GM21619 (cell line): Measurements from ENCODE around the gene HTRA1.

Experiments
- ATAC-seq: cut with Tn5 transposase; IDR thresholded peaks from one replicate; pipeline ENCODE4 v1.9.1; 2021; ENCODE audit not compliant: unreplicated experiment

HTRA1 gene

DNA sequence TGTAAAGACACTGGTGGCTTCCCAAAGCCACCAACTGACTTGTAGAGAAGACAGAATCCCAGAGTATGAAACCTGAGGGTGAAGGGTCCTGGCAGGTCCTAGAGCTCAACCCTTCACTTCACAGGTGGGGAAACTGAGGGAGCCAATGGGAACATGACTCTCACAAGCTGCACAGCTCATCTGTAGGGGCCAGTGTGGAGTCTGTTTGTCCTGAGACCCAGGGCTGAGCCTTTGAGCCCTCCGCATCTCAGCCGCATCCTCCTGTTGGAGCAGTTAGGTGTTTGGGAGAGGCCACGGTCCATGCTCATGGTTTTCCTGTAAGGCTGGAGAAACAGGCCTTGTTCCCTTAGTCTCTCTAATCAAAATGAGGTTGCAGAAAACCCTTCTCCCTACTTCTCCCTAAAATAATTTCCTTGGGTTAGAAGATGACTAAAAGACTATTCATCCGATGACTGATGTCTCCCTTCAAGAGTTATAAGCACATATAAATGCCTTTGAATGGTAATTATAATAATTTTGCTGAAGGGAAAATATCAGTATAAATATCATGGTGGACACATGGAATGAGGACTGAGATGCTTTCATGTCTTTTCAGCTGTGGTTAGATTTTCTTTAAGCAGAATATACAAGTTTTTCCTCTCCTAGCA, 10.3 kb downstream of the HTRA1 start:
- no peak for ATAC-seq

DNA sequence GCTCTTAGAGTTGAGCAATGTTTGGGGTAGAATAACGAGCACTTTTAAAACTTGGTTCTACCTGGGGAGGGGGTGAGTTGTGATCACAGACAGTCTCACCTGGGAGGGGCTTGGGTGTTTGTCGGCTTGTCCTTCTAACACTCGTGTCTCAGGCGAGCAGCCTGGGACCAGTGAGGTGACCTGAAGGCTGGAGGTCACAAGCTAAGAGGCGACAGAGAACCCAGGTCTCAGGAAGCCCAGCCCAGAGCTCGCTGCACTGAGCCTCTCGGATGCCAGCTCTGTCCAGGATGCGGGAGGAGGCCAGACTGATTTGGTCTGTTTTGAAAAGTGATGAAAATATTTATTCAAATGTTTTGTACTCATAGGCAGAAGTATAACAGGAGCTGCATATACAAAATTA, 11.8 kb downstream of the HTRA1 start:
- ATAC-seq, result no peak

DNA sequence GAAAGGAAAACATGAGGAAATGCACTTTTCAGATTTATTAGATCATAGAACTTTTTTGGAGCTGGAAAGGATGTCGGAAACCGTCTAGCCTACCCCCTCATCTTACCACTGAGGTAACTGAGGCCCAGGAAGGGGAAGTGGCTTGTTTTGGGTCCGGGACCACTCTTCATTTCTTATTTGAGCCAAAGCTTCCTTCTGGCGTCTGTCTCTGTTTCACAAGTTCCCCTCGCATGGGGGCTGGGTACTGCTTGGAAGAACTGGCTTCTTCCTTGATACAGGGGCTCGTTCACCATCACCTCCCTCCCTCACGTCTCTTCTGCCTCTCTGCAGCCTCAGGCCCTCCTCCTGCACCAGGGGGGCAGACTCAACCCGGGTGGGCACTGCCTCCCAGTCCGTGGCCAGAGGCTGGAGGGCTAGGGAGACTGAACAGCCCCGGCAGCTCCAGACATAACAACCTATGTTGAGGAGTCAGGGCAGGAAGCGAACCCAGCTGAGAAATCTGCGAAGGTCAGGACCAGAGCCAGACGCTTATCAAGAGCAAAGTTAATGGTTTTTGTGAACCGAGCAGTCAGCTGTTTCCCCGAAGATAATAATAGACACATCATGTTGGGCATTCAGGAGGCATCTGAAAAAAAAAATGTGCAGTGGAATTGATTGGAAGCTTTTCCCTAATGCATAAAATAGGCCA, 12.9 kb downstream of the HTRA1 start:
- no peak for ATAC-seq

DNA sequence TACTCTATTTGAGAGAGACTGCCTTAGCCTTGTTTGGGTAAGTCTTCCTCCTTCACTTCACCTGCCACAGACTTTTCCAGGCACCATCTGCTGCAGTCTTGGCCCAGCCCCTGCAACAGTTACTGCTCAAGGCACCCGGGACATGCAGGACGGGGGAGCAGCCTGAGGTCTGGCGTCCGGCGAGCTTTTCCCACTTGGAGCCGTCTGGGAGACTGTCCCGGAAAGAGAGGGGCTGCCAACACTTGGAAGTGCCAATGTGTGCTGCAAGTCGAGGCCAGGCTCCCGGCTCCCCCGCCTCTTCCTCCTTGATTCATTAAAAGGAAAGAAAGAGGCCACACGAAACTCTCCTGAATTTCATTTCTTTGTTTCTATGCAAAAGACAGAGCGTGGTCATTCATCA, 13.7 kb downstream of the HTRA1 start:
- ATAC-seq, result no peak

DNA sequence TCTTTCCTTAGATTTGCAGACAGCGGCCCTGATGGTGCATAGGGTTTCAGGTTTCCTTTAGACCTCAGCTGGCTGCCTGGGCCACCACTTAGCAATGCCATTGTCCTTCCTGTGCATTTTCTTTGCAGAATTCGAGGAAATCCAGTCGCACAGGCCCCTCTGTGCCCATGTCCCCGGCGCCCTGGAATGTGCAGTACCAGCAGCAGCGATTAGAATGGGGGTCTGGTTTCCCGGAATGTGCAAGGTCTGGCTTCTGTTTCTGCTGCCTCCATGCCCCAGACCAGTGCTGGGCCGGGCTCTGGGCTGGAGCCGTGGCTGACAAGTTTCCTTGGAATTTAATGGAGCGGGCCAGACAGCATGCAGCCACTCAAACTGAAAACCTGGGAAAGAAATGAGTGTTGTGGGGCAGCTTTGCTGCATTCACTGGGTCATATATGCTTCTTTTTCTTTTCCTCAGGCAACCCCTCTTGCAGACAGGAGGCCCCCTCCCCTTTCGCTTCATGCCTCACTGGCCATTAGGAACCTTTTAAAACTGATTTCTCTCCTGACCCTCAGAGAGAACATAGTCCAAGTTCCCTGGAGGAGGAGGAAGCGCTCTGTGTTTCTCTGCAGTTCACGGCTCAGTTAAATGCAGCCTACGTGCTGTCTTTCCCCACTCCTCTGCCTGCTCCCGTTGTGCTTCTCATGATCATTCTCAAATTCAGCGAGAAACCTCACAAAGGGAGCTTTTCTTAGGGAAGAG, 14.4 kb downstream of the HTRA1 start:
- ATAC-seq, result no peak

DNA sequence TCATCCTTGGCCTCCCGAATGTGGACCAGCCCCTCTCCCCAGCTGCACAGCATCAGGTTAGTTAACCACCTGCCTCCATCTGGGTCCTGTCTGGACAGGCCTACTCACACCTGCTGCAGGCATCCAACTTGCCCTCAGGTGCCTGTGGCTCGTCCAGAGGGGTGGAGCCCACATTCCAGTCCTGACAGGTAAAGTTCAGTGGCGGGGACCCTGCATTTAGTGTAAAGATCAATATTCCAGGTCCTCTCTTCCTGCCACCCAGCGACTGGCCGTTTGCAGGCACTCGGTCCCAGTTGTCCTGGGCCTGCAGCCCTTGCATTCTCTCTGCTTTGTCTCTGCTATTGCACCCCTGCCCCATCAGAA, 15.0 kb downstream of the HTRA1 start:
- ATAC-seq, result no peak

DNA sequence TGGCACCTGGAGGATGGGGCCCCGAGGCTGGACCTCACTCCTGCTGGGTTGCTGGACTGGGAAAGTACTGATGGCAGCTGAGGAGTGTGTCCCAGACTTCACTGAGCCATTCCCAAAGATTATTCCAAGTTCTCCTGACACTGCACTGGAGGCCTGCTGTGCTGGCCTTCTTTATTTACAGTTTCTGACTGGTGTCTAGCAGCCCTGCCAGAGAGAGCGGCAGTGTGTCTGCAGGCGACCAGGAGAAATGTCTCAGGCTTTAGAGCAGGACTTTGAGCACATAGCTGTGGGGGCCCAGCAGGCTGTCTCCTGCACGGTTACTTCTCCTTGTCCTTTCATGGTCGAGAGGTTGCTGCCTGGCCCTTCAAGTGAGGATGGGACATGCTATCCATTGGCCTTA, 16.1 kb downstream of the HTRA1 start:
- ATAC-seq, result no peak

DNA sequence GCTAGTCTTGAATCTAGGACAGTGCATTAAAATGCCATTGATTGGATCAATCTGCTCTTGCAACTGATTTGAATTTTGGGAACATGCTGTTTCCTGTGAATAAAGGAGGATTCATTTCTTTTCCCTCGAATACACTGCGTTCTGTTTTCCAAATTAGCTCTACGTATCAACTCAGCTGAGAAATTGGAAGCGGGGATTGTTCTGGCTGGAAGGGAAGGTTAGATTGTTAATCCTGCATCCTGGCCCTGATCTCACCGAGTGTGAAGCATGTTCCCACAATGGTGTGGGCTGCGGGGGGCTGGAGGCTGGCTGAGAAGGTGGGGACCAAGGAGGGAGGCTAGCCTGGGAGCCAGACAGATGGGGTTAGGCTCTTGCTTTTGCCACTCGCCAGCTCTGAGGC, 17.6 kb downstream of the HTRA1 start:
- no peak for ATAC-seq

DNA sequence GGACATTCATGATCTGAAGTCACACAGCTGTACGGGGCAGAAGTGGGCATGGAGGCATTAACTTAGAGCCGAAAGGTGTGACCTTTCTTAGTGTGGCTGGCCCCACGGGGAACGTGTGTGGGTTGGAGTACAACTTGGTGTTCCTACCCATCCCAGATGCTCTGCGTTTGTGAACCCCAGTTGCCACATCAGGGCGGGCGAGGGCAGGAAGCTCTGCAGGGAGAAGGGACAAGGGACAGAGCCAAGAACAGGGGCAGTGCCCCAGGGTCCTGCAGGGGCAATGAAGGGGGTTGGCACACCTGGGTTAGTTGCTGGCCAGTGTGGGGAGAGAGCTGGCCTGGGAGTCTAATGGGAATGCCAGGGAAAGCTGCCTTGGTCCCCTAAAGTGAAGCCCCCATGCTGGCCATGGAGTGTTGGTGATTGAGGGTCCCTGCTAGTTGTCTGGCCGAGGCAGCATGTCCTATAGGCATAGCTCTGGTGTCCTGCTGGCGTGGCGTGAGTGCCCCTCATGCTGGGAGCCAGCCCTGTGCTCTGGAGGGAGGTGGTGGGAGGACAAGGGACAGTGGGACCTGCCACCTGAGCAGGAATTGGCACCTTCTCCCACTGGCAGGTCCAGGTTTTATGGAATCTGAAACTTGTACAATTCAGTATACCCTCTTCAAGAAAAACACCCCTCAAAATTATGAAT, 18.9 kb downstream of the HTRA1 start:
- no peak for ATAC-seq

DNA sequence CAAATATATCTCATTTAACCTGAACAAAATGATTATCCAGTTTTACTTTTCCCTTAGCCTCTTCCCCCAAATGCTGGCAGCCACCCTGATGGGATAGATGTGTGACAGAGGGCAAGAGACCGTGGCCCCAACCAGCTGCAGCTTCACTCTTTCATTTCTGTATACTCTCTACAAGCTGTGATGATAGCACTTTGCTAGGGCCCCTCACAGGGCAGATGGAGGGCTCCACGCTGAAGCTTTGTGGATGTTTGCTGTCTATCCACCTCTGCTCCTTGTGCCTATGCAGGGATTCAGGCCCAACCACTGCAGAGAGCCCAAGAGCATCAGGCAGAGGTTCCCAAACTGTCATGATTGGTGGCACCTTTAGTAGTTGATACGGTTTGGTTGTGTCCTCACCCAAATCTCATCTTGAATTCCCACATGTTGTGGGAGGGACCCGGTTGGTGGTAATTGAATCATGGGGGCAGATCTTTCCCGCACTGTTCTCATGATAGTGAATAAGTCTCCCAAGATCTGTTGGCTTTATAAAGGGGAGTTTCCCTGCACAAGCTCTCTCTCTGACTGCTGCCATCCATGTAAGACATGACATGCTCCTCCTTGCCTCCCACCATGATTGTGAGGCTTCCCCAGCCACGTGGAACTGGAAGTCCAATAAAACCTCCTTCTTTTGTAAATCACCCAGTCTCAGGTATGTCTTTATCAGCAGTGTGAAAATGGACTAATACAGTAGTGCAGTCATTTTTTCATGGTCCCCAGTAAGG, 20.1 kb downstream of the HTRA1 start:
- no peak for ATAC-seq

DNA sequence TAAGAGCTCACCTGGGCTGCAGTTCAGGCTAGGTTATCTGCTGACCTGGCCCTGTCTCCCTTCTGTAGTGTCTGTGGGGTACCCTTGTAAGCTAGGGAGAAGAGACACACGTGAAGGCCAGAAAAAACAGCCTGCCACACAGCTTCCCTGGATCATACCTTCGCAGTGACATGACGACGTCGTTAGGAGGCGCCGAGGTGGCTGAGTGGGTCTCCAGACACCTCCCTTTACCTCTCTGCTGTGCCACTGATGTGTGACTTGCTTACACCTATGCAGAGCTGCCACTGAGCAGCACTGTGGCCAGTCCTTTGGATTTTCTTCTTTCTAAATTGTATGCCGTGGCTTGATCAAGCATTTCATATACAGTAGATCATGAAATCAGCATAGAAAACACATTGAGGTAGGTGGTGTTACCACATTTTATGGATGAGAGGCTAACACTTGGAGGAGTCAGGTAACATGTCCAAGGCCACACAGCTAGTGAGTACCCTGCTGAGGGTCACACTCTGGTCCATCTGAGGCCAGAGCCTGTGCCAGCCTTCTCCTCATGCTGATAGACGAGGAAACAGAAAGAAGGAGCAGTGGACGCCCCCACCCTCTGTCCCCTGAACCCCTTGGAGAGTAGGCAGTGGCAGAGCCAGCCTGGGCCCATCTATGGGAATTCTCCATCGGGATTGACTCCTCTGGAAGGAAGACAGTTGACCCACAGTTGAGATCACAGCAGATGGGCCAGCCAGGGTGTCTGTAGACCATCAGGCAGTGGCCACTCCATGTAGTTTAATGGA, 23.1 kb downstream of the HTRA1 start:
- ATAC-seq, result no peak

DNA sequence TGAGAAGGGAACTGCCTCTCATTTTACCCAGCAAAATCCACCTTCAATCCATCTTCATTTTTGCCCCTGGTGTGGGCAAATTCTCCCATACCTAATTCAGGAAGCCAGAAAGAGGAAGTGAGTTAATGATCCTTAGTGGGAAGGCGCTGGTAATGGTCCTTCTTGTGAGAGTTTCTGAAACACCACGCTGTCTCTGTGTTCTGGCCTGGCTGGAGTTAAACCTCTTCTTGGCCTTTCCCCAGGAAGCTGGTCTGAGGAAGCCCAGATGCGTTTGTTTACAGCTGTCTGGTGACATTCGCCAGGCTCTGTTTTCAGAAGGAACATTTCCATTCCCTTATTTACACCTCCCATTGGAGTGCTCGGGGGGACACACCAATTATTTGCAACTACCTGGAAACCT, 24.3 kb downstream of the HTRA1 start:
- ATAC-seq, result no peak

DNA sequence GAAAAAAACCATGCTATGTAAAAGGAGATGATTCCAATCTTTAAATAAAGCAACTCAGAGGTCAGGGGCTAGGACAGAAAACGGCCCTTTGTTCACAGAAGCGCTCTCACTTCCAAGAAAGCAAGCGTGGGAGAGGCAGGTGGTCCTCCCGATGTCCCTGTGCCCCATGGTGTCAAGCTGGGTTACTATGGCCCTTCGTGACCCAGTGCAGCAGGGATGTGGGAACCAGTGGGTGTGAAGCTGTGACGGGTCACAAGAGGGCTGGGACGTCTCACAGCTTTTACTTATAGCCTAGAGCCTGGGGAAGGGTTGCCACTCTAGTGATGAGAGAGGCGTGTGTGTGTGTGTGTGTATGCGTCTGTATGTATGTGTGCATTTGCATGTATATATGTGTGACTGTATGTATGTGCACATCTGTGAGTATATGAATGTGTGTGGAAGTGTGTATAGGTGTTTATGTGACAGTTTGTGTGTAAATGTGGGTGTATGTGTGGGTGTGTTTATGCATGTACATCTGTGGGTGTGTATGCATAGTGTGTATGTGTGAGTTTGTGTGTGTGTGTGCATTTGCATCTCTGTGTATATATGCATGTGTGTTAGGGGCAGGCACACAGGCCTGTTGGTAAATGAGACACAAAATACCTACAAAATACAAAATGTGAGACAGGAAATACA, 25.2 kb downstream of the HTRA1 start:
- ATAC-seq, result no peak

DNA sequence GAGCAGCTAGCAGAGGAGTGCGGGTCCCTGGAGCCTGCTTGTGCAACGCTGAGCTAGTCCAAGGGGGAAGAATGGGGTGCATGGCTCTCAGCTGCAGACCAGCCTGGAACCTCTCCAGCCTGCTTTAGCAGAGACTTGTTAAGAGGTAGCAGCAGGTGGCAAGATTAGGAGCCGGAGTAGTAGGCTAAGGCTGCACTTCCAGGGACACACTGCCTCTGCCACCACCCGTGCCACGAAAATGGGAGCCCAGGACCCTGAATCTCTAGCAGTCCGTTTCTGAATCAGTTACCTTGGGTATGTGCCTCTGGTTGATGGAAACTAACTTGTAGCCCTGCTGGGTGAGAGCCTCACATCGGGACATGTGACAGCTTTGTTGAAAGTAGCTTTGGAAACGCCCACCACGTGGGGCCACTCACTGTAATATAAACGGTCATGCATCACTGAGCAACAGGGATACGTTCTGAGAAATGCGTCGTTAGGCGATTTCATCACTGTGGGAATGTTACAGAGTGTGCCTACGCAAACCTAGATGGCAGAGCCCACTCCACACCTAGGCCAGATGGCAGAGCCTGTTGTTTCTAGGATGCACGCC, 25.9 kb downstream of the HTRA1 start:
- ATAC-seq, result no peak

DNA sequence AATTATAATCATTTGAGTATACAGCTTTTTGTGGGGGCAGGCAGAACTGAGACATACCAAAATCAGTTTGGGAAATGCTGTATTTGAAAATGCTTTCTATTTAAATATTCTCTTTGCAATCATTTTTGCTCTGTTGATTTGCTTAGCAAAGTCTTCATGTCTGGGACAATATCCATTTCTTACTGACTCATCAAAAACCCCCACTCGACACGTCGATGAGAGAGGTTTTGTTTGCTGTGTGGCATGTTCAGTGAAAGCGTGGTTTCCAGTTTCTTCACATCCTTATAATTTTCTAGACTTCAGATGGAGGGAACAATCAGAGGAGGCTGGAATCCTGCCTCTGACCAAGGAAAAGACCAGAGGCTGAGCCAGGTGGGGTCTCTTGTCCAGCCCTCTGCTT, 28.9 kb downstream of the HTRA1 start:
- ATAC-seq, result no peak

DNA sequence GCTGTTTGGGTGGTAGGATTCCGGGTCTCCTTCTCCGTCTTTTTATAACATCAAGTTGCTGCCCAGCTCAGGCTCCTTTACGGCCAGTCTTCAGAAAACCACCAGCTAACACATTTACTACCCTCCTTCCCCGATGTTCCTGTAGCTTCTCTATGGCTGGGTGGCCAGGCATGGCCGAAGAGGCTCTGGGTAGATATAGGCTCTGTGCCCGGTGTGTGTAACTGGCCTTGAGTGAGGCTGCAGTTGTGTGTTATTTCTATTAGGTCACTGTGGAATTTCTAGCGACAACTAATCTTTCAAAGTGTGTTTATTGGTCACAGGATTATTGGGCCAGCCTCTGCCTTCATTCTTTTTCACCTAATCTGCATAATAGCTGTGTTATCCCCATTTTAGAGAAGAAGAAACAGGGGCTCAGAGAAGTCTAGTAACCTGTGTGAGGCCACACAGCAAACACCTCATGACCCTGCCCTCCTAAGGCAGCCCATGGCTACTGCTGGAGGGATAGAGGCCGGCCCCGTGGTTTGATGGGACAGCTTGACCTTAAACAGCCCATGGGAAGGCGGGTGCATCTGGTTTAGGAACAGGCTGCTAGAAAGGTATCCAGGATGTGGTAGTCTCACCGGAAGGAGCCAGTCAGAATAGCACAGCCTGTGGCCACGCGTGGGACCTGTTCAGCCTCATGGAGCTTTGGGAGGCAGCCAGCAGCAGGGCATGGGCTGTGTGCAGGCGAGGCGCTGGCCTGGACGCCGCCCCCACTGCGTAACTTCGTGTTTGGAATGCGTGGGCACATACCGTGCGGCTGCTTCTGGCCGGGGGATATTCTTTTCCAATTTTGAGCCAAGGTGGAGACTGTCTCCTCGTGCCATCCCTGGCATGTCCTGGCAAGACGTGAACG, 29.7 kb downstream of the HTRA1 start:
- ATAC-seq, result no peak

DNA sequence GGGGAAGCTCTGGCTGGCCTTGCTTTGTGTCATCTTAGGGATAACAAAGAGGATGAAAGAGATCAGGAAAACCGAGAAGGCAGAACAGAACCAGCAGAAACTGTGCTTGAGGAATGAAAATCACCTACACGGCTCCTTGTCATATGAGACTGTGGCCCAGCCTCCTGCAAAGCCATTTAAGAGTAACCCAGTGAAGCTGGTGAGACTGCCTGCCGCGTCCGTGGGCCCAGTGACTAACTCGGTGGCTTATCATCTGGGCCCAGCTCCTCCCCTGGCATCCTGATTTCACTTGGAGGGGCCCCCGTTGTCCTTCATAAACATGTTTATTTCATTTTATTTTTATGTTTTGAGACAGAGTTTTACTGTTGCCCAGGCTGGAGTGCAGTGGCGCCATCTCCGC, 30.7 kb downstream of the HTRA1 start:
- no peak for ATAC-seq

DNA sequence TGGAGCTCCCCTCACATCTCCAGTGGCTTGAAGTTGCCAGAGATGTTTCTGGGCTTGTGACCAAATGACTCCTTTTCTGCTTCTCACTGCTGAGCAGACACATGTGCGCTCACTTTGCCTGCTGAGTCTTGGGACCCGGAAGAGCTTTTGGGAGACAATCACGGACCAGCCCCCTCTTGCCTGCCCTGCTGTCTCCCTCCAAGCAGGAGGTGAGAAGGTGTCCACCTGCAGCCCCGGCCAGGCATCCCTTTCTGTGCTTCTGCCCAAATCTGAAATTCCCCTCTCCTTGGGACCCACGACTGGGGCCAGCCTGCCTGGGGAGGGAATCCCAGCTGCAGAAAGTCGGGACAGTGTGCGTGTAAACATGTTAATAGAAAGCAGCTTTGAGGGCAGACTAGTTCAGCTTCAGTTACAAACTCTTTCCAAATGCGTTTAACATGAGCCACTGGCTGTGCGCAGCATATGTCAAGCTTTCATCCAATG, 31.7 kb downstream of the HTRA1 start:
- ATAC-seq, result no peak
